Inferior parietal cortex (tissue), 1 donor: ENCODE data around the gene ALDOB.

Experiments
- DNase-seq: peaks from one replicate; pipeline ENCODE4 v3.0.0-alpha.2; 2016; ENCODE audit errors: extremely low spot score

The ALDOB gene

GRCh38 chr9:101383361-101383760 lies 52.2 kb downstream of the ALDOB start:
- no peak for DNase-seq

GRCh38 chr9:101381833-101382342 lies 53.7 kb downstream of the ALDOB start:
- DNase-seq, result no peak

- no peak for DNase-seq
Observed at GRCh38 chr9:101381118-101381517, 54.5 kb downstream of the ALDOB start.

- no peak for DNase-seq
Observed at GRCh38 chr9:101380295-101380694, 55.3 kb downstream of the ALDOB start.

GRCh38 chr9:101376111-101376848 lies 59.3 kb downstream of the ALDOB start:
- DNase-seq, result peak; percentile 47

GRCh38 chr9:101375546-101375945 lies 60.0 kb downstream of the ALDOB start:
- no peak for DNase-seq

- no peak for DNase-seq
Observed at GRCh38 chr9:101372327-101373118, 63.1 kb downstream of the ALDOB start.

GRCh38 chr9:101371813-101372212 lies 63.8 kb downstream of the ALDOB start:
- DNase-seq, result no peak
